ENCODE measurements around the gene SHROOM3.

DNA sequence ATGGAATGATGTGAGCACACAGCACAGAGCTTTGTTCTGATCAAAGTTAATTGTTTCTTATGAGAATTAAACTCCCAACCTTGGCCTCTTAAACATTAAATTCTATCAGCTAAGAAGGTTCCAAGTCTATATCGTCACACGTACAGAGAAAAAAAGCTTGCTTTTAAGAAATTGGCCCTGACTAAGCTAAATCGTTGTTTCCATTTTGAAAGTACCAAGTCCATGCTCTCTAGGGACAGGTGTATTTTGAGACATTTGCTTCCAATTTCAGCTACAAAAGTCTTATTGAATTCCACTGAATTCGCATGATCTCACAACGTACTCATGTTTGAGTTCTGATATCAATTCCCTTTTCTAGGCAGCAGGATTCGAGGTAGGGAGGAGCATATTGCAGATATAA is 157.4 kb downstream of the SHROOM3 start:
- TF ChIP-seq, protein P1, sequence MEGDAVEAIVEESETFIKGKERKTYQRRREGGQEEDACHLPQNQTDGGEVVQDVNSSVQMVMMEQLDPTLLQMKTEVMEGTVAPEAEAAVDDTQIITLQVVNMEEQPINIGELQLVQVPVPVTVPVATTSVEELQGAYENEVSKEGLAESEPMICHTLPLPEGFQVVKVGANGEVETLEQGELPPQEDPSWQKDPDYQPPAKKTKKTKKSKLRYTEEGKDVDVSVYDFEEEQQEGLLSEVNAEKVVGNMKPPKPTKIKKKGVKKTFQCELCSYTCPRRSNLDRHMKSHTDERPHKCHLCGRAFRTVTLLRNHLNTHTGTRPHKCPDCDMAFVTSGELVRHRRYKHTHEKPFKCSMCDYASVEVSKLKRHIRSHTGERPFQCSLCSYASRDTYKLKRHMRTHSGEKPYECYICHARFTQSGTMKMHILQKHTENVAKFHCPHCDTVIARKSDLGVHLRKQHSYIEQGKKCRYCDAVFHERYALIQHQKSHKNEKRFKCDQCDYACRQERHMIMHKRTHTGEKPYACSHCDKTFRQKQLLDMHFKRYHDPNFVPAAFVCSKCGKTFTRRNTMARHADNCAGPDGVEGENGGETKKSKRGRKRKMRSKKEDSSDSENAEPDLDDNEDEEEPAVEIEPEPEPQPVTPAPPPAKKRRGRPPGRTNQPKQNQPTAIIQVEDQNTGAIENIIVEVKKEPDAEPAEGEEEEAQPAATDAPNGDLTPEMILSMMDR (IDR thresholded peaks at IDR 0.05): no peak
- no peak for TF ChIP-seq POLR2A (IDR thresholded peaks at IDR 0.05)
- TF ChIP-seq EP300 (IDR thresholded peaks at IDR 0.05): no peak

Data from stomach (tissue), 4 donors.